Fibroblast of skin of scalp (primary cell): ENCODE results near the gene PTRH2.
"Not testable (repeated sequence)": the region's sequence is repeated elsewhere in the genome, so short reads cannot be mapped to it uniquely, and the experiment has no call there.

ENCODE experiments used
- DNase-seq: peaks from one replicate; pipeline ENCODE4 v3.0.0-alpha.2; 2013

The PTRH2 gene

DNA sequence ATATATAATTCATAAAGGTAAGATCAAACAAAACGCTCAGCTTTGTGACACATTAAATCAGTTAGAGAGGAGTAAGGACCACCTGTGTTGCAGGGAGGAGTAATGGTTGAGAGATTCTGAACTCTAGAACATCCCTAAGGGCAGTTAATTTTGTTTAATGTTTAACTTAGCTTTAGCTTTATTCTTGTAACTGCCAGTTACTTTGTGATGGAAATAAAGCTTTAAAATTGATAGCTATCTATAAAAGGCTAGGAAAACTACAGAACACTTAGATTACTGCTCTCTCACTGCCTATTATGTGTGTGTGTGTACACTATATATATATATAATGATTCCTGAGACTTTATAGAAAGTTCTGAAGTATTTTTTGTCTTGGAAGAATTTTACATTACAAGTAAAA lies 37.8 kb downstream of the PTRH2 start:
- DNase-seq = no peak

DNA sequence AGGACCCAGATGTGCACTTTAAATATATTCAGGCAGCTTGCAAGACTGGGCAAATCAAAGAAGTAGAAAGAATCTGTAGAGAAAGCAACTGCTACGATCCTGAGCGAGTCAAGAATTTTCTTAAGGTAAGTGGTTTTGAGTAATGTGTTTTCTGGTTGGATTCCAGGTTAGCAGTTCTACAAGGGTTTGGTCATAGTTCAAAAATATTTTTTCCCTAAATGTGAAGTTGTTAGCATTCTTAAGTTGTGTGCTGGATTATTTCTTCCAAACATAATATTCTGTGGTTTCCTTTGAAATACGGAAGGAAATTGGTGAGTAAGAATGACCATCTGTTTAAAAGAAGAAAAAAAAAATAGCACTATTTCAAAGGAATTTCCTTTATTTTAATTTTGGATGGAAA lies 38.4 kb downstream of the PTRH2 start:
- DNase-seq = peak; percentile 88

DNA sequence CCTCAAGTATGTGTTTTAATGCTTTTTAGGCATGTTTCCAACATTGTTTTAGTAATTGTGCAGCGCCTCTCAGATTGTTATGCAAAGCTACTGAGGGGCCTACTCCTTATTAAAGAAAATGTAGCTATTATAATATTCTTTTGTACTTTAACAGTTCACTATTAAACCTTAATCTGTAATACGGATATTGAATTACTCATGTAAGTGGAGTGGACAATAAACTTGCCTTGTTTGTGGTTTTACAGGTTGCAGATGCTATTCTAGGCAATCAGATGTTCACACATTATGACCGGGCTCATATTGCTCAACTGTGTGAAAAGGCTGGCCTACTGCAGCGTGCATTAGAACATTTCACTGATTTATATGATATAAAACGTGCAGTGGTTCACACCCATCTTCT lies 41.0 kb downstream of the PTRH2 start:
- no peak for DNase-seq

DNA sequence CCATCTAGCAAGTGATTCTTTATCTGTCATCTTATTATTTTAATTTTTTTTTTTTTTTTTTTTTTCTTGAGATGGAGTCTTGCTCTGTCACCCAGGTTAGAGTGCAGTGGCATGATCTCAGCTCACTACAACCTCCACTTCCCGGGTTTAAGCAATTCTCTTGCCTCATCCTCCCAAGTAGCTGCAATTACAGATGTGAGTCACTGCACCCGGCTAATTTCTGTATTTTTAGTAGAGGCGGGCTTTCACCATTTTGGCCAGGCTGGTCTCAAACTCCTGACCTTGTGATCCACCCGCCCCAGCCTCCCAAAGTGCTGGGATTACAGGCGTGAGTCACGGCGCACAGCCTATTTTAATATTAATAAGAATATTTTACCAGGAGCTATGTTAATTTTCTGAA lies 50.6 kb downstream of the PTRH2 start:
- DNase-seq = not testable (repeated sequence)

DNA sequence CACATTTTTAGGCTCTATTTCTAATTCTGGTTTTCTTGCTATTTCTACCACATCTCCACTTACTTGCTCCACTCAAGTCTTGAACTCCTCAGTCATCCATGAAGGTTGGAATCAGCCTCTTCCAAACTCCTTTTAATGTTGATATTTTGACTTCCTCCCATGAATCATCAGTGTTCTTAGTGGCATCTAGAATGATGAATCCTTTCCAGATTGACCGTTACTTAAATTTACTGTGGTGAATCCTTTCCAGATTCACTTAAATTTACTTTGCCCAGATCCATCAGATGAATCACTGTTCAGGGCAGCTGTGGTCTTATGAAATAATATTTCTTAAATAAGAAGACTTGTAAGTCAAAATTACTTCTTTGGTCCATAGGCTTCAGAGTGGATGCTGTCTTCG lies 55.1 kb downstream of the PTRH2 start:
- DNase-seq = peak; percentile 25

DNA sequence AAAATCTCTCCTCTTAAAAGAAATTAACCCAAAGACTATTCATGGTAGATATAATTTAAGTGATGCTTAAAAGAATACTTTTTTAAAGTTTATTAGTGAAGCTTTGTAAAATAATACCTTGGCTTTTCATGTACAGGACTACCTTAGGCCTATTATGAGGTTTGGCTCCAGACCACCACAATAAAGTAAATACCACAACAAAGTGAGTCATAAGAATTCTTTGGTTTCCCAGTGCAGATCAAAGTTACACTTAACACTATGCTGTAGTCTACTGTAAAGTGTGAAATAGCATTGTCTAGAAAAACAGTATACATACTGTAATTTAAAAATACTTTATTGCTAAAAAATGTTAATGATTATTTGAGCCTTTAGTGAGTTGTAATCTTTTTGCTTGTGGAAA lies 55.9 kb downstream of the PTRH2 start:
- DNase-seq = no peak

DNA sequence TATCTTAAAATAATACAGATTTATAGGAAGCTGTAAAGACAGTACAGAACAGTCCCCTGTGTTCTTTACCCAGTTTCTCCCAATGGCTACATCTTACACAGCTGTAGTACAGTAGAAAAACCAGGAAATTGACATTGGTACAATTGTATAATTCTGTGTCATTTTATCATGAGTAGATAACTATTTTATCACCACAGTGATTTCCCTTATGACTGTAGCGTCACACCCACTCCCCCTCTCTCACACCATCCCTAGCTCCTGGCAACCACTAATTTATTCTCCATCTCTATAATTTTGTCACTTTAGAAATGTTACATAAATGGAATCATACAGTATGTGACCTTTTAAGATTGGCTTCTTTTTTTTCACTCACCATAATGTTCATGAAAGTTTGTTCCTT lies 56.6 kb downstream of the PTRH2 start:
- DNase-seq = no peak

DNA sequence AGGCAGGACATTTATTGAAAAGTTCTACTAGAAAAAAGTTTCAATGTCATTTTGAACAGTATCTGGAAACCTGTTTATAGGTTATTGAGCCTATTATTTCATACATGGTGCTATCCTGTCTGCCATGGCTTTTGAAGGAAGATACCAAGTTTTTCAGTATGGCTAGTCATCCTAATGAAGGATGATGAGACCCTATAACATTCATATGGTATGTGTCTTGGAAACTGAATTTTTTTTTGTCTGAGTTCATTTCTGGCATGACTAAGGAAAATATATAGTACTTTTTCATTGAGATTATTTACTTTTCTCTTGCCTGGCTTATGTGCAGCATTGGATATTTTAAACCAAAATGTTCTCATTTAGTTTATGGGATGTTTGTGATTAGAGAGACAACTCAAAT lies 57.3 kb downstream of the PTRH2 start:
- peak; percentile 14 for DNase-seq
